ENCODE results near the gene NDEL1. TPM values are rescaled to one million over a fixed set of nuclear protein-coding genes. Genes with fewer than 3 reads are reported as not detected.

NDEL1 gene
- total RNA-seq, 2 experiments from 2014 or later, result 59.7 to 65.5 TPM

GRCh38 chr17:8420041-8420934 lies 15.4 kb upstream of the NDEL1 start:
- H3K27me3 Mint-ChIP-seq, result peaks cover 70% of the 10 kb centered on the region
- CTCF ChIA-PET, result interaction anchor here (1.4 to 2.2 kb wide), 3 partner anchors 9 to 12 kb away, joined by 4 to 9 read pairs (median 4); no protein-coding TSS in a partner anchor

GRCh38 chr17:8421571-8421970 lies 14.1 kb upstream of the NDEL1 start:
- H3K9me3 Mint-ChIP-seq, result no peaks in the 10 kb centered on the region
- no peak overlapping the region for H3K4me3 Mint-ChIP-seq
- H3K27me3 Mint-ChIP-seq, result peaks cover 62% of the 10 kb centered on the region
- no peak for DNase-seq
- ChIA-PET CTCF (interaction anchor here (1.0 to 2.2 kb wide), 3 partner anchors 11 to 38 kb away, joined by 3 to 9 read pairs (median 4); no protein-coding TSS in a partner anchor), POLR2A (no interaction called here)
- no peaks in the 10 kb centered on the region for H3K36me3 Mint-ChIP-seq (ENCODE audit: low read depth)
- no peaks in the 10 kb centered on the region for H3K4me1 Mint-ChIP-seq
- H3K27ac Mint-ChIP-seq, result no peak overlapping the region

More at GRCh38 chr17:8420041-8420934, 15.4 kb upstream of the NDEL1 start:
- POLR2A ChIA-PET, result interaction anchor here (0.6 kb wide), 1 partner anchor 581 kb away, joined by 6 read pairs; no protein-coding TSS in a partner anchor
- Mint-ChIP-seq H3K4me1 (no peaks in the 10 kb centered on the region), H3K9me3 (no peaks in the 10 kb centered on the region), H3K4me3 (no peak overlapping the region), H3K27ac (no peak overlapping the region), H3K36me3 (ENCODE audit: low read depth) (no peaks in the 10 kb centered on the region)
- DNase-seq, result no peak

GRCh38 chr17:8426094-8426720 lies 9.5 kb upstream of the NDEL1 start:
- Mint-ChIP-seq H3K4me1 (no peaks in the 10 kb centered on the region), H3K27me3 (peaks cover 20% of the 10 kb centered on the region), H3K27ac (no peak overlapping the region), H3K9me3 (no peaks in the 10 kb centered on the region), H3K4me3 (no peak overlapping the region), H3K36me3 (ENCODE audit: low read depth) (no peaks in the 10 kb centered on the region)
- DNase-seq, result no peak
- ChIA-PET CTCF (interaction anchor here (2.2 kb wide), 1 partner anchor 42 kb away, joined by 7 read pairs; no protein-coding TSS in a partner anchor), POLR2A (no interaction called here)

- CTCF ChIA-PET, result interaction anchor here (2.2 kb wide), 1 partner anchor 43 kb away, joined by 7 read pairs; no protein-coding TSS in a partner anchor
- POLR2A ChIA-PET, result interaction anchor here (1.0 kb wide), 1 partner anchor 10 kb away, joined by 3 read pairs; no protein-coding TSS in a partner anchor
- Mint-ChIP-seq H3K36me3 (ENCODE audit: low read depth) (no peaks in the 10 kb centered on the region), H3K27ac (no peak overlapping the region), H3K4me1 (no peaks in the 10 kb centered on the region), H3K4me3 (no peak overlapping the region), H3K27me3 (peaks cover 17% of the 10 kb centered on the region), H3K9me3 (no peaks in the 10 kb centered on the region)
- DNase-seq, result no peak
These were observed 8.9 kb upstream of the NDEL1 start for GRCh38 chr17:8426802-8427201.

- H3K9me3 Mint-ChIP-seq, result no peaks in the 10 kb centered on the region
- H3K36me3 Mint-ChIP-seq (ENCODE audit: low read depth), result no peaks in the 10 kb centered on the region
- peaks cover 5% of the 10 kb centered on the region for H3K4me1 Mint-ChIP-seq
- no peaks in the 10 kb centered on the region for H3K27me3 Mint-ChIP-seq
- CTCF ChIA-PET, result interaction anchor here (1.2 to 1.4 kb wide), 2 partner anchors 11 to 36 kb away, joined by 3 to 4 read pairs; no protein-coding TSS in a partner anchor
- no peak for DNase-seq
- POLR2A ChIA-PET, result no interaction called here
- no peak overlapping the region for H3K27ac Mint-ChIP-seq
- no peak overlapping the region for H3K4me3 Mint-ChIP-seq
These were observed 4.7 kb upstream of the NDEL1 start for GRCh38 chr17:8430966-8431365.

- Mint-ChIP-seq H3K4me3 (peak overlapping the region; percentile 91), H3K27ac (peak overlapping the region; percentile 98), H3K36me3 (ENCODE audit: low read depth) (peaks cover 10% of the 10 kb centered on the region), H3K27me3 (no peaks in the 10 kb centered on the region), H3K4me1 (peaks cover 42% of the 10 kb centered on the region), H3K9me3 (no peaks in the 10 kb centered on the region)
- CTCF ChIA-PET, result interaction anchor here (0.9 to 1.9 kb wide), 3 partner anchors 53 to 94 kb away, joined by 3 to 6 read pairs (median 3); no protein-coding TSS in a partner anchor
- POLR2A ChIA-PET, result interaction anchor here (0.7 kb wide), 1 partner anchor 9 kb away, joined by 3 read pairs; no protein-coding TSS in a partner anchor
- DNase-seq, result peak; percentile 70
These were observed 622 bp downstream of the NDEL1 start for GRCh38 chr17:8436169-8436843.

DNA sequence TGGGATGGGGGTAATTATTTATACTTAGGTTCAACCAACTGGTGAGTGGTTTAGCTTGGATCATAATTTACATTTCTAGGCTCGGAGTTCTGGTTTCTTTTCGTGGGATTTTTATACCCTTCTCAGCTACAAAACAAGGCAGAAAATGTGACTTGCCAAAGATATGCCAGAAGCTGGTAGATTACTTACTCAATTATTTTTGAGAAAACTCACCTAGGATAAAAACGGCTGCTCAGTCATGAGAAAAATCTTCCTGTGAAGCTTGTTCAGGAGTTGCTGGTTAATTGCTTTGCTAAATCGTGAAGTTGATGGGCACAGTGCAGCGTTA lies 1.1 kb downstream of the NDEL1 start:
- Mint-ChIP-seq H3K36me3 (ENCODE audit: low read depth) (peaks cover 10% of the 10 kb centered on the region), H3K4me3 (peak overlapping the region; percentile 91), H3K4me1 (peaks cover 46% of the 10 kb centered on the region), H3K27ac (peak overlapping the region; percentile 98), H3K27me3 (no peaks in the 10 kb centered on the region), H3K9me3 (no peaks in the 10 kb centered on the region)
- ChIA-PET POLR2A (interaction anchor here (0.6 to 0.7 kb wide), 2 partner anchors 10 kb away, joined by 3 to 4 read pairs; no protein-coding TSS in a partner anchor), CTCF (interaction anchor here (0.7 to 1.9 kb wide), 4 partner anchors 32 to 93 kb away, joined by 3 to 6 read pairs (median 4); no protein-coding TSS in a partner anchor)
- DNase-seq, result no peak

GRCh38 chr17:8438441-8438840 lies 2.8 kb downstream of the NDEL1 start:
- Mint-ChIP-seq H3K27ac (peak overlapping the region; percentile 60), H3K4me3 (no peak overlapping the region), H3K9me3 (no peaks in the 10 kb centered on the region), H3K36me3 (ENCODE audit: low read depth) (peaks cover 14% of the 10 kb centered on the region), H3K4me1 (peaks cover 54% of the 10 kb centered on the region), H3K27me3 (no peaks in the 10 kb centered on the region)
- CTCF ChIA-PET, result interaction anchor here (0.6 to 1.3 kb wide), 2 partner anchors 13 to 55 kb away, joined by 4 read pairs; no protein-coding TSS in a partner anchor
- POLR2A ChIA-PET, result no interaction called here
- peak; percentile 13 for DNase-seq

DNA sequence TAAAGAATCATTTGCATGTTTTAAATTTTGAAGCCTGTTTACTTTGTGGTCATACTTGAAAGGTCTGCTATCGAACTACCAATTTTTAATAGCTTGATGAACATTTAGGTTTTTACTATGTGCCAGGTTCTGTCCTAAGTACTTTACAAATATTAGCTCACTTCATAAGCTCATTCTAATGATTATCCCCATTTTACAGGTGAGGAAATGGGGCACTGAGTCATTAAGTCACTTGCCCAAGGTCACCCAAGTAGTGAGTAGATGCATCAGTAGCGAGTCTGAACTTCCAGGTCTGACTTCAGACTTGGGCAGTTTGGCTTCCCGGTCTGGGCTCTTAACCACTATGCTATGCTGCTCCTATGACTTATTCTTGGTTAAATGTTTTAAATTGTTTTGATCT lies 4.0 kb downstream of the NDEL1 start:
- CTCF ChIA-PET, result no interaction called here
- no peaks in the 10 kb centered on the region for H3K27me3 Mint-ChIP-seq
- DNase-seq, result no peak
- no peak overlapping the region for H3K27ac Mint-ChIP-seq
- H3K4me3 Mint-ChIP-seq, result no peak overlapping the region
- POLR2A ChIA-PET, result no interaction called here
- peaks cover 21% of the 10 kb centered on the region for H3K36me3 Mint-ChIP-seq (ENCODE audit: low read depth)
- no peaks in the 10 kb centered on the region for H3K9me3 Mint-ChIP-seq
- peaks cover 54% of the 10 kb centered on the region for H3K4me1 Mint-ChIP-seq

- peaks cover 45% of the 10 kb centered on the region for H3K4me1 Mint-ChIP-seq
These were observed 6.0 kb downstream of the NDEL1 start for GRCh38 chr17:8441690-8442089.

GRCh38 chr17:8442310-8442709 lies 6.6 kb downstream of the NDEL1 start:
- H3K36me3 Mint-ChIP-seq (ENCODE audit: low read depth), result peaks cover 30% of the 10 kb centered on the region
- ChIA-PET CTCF (no interaction called here), POLR2A (no interaction called here)
- no peaks in the 10 kb centered on the region for H3K9me3 Mint-ChIP-seq
- no peak overlapping the region for H3K4me3 Mint-ChIP-seq
- no peak for DNase-seq
- H3K27me3 Mint-ChIP-seq, result no peaks in the 10 kb centered on the region
- H3K4me1 Mint-ChIP-seq, result peaks cover 41% of the 10 kb centered on the region
- no peak overlapping the region for H3K27ac Mint-ChIP-seq

More at GRCh38 chr17:8441690-8442089, 6.0 kb downstream of the NDEL1 start:
- H3K36me3 Mint-ChIP-seq (ENCODE audit: low read depth), result peaks cover 27% of the 10 kb centered on the region
- H3K27me3 Mint-ChIP-seq, result no peaks in the 10 kb centered on the region
- no peak overlapping the region for H3K4me3 Mint-ChIP-seq
- DNase-seq, result no peak
- POLR2A ChIA-PET, result no interaction called here
- no peaks in the 10 kb centered on the region for H3K9me3 Mint-ChIP-seq
- CTCF ChIA-PET, result interaction anchor here (0.6 kb wide), 1 partner anchor 23 kb away, joined by 3 read pairs; no protein-coding TSS in a partner anchor
- no peak overlapping the region for H3K27ac Mint-ChIP-seq

DNA sequence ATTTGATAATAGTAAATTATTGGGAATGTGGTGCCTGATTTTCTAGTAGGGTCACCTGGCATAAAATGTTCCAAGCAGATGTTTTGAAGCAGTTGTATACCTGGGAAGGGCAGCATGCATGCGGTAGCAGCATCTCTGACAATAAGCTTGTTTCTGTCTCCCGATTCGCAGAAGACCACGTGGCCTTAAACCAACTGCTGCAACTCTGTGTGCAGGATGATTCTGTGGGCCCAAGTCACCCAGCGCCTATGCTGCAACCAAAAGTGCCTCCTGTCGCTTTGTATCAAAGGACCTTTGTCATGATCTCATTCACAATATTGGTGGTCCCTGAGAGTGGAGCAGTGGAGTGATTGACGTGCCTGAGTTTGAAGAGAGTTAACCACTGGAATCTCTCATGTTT lies 8.1 kb downstream of the NDEL1 start:
- Mint-ChIP-seq H3K4me1 (peaks cover 27% of the 10 kb centered on the region), H3K9me3 (no peaks in the 10 kb centered on the region), H3K4me3 (no peak overlapping the region), H3K36me3 (ENCODE audit: low read depth) (peaks cover 41% of the 10 kb centered on the region), H3K27me3 (no peaks in the 10 kb centered on the region), H3K27ac (no peak overlapping the region)
- no peak for DNase-seq
- POLR2A ChIA-PET, result no interaction called here
- CTCF ChIA-PET, result no interaction called here

Data from activated CD4-positive, alpha-beta T cell treated with anti-CD3 and anti-CD28 coated beads, Interleukin-2, amount 10 ng/mL, durations not matched to agents 7 days and 5 days (primary cell).